Hindlimb muscle (tissue), 1 donor: ENCODE measurements around the gene DAZAP1. TPM values are rescaled to one million over a fixed set of nuclear protein-coding genes. Genes with fewer than 3 reads are reported as not detected.

Experiments
- DNase-seq: peaks from one replicate; pipeline ENCODE4 v3.0.0-alpha.2; 2013
- polyA plus RNA-seq: library from polyadenylated mRNA; unstranded; fragments of 120-200 nt; gene quantifications from one replicate; pipeline ENCODE4 v1.2.1, GENCODE V29; 2013; ENCODE audit not compliant: insufficient read length

The DAZAP1 gene
- polyA plus RNA-seq, 1 donor: 82.0 TPM

DNA sequence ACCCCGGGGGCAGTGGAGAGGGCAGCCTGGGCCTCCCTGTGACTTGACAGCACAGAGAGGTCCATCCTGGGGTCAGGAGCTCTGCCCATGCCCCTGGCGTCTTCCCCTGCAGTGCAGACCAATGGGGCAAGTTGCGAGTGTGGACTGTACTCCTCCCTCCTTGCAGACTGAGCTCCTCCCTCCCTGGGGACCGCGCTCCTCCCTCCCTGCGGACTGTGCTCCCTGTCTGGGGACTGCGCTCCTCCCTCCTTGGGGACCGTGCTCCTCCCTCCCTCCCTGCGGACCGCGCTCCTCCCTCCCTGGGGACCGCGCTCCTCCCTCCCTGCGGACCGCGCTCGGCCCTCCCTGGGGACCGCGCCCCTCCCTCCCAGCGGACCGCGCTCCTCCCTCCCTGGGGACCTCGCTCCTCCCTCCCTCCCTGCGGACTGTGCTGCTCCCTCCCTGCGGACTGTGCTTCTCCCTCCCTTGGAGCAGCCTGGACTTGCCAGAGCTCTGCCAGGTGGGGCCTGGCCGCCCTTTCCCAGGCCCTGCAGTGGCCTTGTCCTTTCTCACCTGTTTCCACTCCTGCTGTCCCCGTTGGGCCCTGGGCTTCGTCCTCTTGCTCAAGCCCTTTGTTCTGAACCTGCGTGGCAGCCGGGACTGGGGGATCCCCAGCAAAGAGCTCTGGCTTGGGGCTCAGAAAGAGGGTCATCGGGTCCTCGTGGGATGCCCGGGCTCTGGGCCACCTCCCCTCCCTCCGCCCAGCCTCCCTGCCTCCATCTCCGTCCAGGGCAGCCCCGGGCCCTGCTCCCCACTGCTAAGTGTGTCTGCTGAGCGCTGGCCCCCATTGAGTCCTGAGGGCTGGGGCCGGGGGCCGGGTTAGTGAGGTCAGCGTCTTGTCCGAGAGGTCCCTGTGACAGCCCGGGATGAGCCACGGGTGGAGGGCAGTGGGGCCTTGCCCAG lies 12.9 kb upstream of the DAZAP1 start:
- DNase-seq: no peak

DNA sequence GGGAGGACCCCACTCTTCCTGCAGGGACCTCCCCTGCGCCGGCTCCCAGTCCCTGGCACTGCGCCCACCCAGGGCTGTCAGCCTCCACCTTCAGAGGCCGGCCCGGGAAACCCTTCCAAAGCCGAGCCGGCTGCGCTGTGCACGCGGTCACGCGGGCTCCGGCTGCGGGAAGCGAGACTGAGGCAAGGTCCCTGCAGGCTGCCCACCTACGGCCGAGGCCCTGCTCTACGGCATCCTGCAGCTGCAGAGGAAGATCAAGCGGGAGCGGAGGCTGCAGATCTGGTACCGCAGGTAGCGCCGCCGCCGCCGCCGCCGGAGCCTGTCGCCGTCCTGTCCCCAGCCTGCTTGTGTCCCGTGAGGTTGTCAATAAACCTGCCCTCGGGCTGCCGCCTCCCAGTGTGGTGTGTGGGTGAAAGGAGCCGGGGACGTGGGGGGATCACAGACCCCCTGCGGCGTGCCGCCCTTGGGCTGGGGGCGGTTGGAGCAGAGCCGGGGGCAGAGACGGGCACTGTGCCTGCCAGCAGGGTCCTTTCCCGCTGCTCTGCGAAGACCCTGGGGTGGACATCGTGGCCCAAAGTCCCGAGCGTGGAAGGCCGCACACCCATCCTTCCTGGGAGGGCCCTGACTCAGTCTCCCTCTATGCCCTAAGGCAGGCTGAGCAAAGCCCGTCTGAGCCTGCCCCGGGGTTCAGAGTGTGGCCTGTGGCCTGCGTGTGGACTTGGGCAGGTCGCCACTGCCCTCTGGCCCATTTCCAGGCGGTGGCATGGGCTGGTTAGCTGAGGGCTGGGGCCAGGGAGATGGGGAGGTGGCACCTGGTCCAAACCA lies 12.0 kb upstream of the DAZAP1 start:
- DNase-seq: no peak

DNA sequence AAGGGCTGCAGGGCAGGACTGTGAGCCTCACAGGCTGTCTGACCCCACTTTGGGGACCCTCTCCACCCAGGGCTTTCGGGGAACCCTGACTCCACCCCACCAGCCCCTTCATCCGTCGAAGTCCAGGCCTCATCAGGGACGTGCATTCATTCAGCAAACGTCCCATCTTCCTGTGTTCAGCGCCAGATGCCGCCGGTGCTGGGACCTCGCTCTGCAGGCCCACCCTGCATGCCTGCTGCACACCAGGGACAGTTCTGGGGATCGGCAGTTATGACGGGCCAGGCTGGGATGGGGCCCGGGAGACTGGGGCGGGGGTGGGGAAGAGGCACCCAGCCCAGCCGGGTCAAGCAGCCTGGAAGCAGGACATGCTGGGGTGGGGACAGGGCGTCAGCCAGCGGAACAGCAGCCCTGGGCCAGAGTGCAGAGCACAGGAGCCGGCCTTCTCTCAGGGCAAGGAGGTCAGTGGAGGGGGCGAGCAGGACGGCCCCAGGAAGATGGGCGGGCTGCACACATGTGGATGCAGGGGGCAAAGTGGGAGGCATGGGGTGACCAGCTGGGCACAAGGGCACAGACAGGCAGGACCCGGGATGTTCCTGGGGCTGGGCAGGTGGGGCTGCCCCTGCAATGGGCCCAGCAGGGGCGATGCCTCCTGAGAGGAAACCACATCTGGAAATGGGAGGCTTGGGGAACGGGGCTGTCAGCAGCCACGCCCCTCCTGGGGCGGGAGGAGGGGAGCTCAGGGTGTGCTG lies 11.2 kb upstream of the DAZAP1 start:
- no peak for DNase-seq

DNA sequence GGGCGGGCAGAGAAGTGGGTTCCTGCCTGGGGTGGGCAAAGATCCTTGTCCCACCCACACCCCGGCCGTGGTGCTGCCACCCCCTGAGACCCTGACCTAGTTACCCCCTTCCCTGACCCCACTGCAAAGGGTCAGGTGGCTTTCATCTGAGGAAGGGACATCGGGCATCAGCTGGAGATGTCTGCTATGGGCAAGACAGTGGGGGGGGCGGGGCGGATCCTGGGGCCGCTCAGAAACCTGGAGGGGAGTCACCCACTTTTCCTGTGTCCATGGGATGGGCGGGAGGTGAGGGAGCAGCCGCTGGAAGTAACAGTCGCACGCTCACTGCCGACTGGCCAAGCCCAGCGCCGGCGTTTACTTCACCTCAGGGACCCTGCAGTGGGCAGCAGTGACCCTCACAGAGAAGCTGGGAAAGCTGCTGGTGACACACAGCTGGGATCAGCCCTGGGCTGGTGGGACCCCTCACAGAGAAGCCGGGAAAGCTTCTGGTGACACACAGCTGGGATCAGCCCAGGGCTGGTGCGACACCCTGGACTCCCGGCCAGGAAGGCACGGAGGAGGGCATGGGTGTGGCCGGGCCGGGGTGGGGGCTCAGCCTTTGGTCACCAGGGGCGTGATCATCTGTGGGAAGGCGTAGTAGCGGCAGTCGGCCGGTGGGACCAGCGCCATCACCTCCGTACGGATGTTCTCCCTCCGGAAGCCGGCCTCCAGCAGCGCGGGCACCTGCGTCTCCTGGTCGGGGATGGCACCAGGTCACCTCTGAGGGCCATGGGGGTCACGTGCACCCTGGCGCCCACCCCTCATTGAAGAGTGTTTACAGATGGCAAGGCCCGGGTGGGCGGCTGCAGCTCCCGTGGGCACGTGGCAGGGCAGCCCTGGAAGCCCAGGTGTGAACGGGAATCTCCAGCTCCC lies 10.4 kb upstream of the DAZAP1 start:
- DNase-seq: no peak

DNA sequence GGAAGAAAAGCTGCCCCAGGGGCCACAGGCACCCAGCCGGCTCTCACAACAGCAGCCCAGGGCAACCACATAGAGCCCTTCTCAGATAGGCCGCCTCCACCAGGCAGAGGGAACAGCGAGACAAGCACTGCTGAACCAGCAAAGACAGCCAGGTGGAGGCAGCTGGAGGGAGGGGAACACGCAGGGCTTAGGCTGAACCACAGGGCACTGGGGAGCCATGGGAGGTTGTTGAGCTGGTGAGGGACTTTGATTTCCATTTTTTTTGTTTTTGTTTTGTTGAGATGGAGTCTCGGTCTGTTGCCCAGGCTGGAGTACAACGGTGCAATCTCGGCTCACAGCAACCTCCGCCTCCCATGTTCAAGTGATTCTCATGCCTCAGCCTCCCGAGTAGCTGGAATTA lies 9.5 kb upstream of the DAZAP1 start:
- no peak for DNase-seq

DNA sequence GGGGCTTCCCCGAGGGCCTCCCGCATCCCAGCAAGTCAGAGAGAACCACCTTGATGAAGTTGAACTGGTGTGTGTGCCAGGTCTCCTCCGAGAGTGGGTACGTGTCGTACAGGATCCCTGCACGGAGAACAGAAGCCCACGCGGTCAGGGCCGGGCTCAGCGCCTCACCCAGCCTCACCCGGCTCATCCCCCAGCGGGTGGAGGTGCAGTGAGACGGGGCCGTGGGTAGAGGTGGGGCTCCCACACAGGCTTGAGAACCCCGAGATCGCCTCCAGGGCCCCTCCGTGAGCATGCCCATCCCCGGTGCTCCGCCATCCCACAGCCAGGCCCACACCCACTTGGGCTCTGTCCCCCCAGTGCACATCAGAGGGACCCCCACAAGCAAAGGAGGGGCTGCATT lies 8.3 kb upstream of the DAZAP1 start:
- DNase-seq: no peak

DNA sequence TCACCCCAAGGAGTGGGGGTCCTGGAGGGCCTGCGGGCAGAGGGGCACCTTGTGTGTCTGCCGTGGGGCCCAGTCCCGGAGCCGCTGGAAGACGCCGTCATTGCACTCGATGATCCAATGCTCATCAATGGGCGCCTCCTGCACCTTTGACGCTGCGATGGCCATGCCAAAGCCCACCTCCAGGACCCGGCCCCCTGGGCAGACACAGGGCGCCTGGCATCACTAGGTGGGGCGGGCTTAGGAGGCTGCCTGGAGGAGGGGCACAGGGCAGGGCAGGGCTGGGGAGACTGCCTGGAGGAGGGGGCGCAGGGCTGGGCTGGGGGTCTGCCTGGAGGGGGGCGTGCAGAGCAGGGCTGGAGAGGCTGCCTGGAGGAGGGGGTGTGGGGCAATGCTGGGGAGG lies 7.6 kb upstream of the DAZAP1 start:
- no peak for DNase-seq

DNA sequence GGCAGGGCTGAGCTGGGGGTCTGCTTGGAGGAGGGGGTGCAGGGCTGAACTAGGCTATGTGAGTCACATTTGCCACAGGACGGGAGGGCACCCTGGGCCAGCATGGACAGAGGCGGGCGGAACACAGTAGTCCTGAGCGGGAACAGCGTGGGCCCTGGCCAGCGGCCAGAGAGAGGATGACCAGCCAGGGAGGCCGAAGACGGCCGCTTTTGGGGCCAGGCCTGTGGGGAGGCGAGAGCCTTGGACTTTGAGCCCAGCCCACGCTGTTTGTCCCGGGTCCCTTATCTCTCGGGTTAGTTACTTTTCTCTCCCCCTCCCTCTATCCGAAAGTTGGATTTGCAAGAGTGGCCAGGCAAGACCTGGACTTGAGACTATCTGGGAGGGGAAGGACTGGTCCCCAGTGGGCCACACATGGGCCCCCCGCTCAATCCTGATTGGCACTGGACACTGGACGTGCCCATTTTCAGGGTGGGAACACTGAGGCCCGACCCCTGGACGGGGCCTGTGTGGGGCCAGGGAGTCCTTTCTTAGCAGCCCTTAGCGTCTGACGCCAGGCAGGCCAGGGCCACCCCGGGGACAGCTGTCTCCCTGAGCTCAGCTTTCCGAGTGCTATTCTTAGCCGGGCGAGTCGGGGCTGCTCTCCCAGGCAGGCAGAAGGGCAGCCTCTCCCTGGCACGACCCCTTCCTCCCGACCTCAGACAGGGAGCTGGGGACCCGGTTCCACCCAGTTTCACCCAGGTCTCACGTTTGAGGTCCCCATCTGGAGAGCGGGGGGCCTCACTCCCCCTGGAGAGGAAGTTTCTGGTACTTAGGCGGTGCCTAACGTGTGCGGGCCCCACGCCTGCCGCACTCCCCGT lies 6.9 kb upstream of the DAZAP1 start:
- no peak for DNase-seq

DNA sequence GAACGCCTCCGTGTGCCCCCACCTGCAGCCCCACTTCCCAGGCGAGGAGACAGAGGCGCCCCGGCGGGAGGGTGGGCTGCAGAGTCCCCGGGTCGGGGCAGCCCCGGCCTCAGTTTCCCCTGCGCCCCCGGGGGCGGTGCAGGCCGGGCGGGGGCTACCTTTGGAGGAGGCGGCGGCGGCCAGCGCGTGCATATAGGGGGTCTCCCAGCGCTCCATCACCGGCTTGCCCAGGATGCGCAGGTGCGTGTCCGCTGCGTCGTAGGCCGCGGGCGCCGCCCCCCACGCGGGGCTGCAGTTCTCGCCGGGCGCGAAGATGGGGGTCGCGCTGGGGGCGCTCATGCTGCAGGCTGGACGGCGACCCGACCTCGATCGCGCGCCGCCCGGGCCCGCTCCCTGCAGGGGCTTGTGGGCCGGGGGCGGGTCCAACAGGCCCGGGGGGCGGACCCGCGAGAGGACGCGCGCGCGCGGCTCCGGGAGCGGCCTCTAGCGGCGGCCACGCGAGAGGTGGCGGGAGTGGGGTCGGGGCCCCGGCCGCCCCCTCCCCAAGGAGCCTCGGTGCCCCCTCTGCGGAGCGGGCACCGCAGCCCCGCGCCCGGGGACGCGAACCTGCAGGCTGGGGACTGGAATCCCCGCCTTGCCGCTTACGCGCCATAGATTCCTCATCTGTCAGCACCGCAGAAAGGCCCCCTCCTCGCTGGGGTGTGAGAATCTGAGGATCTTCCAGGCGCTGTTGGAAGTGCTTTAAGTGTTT lies 6.1 kb upstream of the DAZAP1 start, which contains the start of gene GAMT:
Gene GAMT (minus strand): TSS at position 405 of the 751 bp plus-strand sequence. CDS start 66 bp downstream, at position 339.
- DNase-seq: peak; percentile 53

DNA sequence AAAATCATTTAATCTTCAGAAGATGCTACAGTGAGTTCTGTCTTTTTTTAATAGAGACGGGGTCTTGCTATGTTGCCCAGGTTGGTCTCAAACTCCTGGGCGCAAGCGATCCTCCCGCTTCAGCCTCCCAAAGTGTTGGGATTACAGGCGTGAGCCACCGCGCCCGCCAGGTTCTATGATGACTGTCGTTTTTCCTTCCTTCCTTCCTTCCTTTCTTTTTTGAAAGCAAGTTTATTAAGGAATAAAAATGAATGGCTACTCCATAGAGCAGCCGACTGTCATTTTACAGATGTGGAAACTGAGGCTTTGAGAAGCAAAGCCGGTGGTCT lies 5.5 kb upstream of the DAZAP1 start:
- no peak for DNase-seq

DNA sequence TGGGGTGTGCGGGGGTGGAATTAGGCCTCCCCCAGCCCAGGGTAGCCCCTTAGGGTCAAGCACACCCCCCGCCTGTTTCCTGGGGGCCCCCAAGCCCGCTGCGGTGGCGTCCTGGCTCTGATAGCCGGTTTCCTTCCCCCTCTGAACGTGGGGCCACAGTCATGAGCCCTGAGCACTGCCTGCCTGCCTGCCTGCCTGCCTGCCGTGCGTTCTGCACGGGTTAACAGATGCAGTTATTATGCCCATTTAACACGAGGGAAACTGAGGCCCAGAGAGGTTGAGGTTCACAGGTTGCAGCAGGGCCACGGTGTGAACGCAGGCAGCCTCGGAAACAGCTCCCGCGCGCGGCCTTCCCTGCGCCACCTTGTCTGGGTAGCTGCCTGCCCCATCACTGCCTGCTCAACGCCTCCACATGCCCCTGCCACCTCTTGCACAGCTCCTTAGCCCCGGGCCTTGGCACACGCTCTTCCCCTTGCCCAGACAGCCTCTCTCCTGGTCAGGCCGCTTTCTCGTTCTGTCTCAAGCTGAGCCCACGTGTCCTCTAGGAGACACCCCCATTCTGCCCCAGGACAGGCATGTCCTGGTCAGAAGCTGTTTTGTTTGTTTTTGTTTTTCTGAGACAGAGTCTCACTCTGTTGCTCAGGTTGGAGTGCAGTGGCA lies 4.8 kb upstream of the DAZAP1 start:
- no peak for DNase-seq

DNA sequence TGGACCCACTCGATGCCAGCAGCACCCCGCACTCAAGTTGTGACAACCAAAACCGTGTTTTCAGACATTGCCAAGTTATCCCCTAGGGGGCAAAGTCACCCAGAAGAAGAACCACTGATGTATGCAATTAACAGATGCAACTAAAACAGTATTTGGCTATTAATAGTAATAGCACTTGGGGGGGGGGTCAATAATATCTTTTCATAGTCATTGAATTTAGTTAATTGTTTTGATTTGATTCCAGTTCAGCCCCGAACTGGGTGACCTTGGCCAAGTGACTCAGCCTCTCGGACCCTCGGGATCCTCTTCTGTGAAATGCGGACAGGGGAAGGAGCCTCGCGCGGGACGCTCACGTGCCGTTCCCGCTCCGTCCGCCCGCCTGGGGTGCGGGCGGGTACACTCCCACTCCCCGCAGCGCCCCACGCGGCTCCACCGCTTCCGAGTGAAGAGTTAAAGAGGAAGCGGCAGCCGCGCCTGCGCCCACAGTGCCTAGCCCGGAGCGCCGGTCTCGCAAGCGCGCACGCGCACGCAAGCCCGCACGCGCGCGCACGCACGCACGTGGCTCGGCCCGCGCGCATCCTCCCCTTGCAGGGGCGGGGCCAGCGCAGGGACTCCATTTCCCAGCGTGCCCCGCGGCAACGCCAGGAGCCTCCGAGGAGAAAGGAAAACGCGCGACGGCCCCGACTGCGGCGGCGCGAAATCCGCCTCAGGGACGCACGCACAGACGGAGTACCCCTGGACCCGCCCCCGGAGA lies 435 bp upstream of the DAZAP1 start:
- peak; percentile 99 for DNase-seq

DNA sequence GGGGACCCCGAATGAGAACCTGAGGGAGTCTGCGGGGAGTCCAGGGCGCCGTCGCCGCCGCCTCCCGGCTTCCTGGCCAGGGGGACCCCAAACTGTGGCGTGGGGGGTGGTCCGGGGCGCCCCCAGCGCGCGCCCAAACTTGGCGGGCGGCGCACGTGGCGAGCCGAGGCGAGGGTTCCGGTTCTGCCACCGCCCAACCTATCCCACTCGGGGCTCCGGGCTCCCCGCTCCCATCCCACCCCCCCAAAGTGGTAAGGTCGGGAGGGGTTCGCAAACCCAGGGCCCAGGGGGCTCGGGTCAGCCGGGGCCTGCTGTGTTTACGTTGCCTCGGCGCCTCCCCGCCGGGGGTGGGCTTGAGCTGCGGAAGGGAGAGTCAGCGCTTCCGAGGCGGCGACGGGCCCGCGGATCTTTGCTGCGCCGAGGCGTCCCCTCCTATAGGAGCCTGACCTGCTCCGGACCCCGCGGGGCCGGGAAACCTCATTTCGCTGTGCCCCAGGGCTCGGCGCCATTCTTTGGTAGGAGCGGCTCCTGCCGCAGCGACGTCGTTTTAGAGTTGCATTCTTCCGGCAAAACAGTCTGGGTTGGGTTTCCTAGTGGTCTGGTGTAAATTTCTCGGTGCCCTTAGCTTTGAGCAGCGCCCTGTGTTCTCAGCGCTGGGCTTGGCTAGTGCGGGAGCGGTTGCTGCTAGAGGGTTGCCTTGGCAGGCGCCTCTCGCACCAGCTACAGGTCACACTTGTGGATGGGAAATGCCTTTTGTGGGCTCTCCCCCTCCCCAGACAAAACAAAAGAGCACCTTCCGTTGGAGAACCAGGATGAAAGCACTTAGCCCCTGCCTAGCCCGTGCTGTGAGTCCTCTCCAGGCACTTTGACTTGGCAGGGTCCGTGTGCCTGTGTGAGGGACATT lies 1.2 kb downstream of the DAZAP1 start:
- DNase-seq: peak; percentile 51

DNA sequence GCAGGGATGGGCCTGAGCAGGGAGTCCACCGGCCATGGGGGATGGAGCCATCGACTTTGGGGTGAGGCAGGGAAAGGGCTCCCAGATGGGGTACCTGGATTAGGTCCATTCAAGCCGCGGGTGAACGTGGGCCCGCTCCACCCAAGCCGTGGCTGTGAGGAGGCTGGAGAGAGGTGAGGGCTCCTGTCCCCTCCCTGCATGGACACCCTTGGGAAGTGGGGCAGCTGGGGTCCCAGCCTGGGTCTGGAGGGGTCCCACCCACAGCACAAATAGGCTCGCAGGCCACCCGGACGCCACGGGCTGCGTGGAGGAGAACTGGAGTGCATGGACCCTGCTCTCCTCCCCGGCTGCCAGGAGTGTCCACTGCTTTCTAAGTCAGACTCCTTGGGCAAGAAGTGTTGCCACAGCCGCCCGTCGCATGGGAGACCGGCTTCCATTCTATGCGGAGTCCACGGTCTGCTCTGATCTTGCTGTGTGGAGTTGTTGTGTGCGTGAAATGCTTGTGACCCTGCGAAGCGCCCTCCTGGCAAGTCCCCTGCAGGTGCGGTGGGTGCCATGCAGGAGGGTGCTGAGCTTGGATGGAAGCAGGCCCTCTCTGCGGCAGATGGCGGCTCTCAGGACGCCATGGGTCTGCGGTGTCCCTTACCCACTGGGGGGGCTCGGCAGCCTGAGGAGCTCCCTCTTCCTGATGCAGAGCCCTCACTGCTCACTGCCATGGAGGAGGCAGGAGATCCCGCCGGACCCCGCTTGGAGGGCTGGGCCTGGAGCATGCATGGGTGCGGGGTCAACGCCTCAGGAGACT lies 2.0 kb downstream of the DAZAP1 start:
- DNase-seq: no peak

DNA sequence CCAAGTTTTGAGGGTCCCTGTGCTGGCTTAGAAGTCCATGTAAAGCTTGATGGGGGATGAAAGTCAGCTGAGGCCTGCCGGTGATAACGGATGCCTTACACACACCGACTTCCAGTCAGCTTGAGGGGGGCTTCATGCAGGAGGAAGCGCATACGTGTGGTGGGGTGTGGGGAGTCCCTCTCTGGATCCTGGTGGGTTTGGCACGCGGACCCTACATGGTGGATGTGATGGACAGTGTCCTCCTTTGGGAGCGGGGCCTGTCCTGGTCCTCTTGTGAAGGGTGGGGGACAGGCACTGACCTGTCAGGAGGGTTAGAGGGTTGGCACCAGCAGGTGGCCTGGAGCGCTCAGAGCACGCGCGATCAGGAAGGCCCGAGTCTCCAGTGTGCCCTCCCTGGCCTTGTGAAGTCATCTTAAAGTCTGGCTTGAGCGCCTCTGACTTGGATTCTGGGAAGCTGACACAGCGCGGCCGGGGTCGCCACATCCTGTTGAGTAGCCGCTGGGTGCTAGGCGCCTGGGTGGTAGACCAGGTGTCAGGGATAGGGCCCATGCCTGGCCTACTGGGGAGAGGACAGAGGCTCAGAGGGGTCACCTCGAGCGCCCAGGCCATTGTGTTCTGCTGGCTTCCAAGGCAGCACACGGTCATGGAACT lies 2.9 kb downstream of the DAZAP1 start:
- no peak for DNase-seq

DNA sequence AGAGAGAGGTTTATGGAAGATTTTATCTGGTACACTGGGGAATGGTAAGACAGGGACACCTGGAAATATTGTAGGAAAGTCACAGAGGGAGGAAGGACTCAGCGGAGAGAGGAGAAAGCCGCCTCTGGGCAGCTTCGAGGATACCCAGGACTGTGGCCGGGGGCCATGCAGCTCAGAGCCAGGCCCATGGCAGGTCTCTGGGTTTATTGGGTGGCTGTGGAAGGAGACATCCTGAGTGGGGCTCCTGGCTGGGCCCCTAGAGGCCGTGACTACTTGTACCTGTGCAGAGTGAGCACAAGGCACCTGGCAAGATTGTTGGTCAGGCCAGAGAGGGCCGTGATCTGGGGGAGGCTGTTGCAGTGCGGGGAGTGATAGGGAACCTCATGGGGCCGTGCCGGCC lies 3.4 kb downstream of the DAZAP1 start:
- DNase-seq: no peak
